Uterus (tissue), 4 donors: Measurements from ENCODE around the gene MID1. TPM values are rescaled to one million over a fixed set of nuclear protein-coding genes. Genes with fewer than 3 reads are reported as not detected.

ENCODE experiments used
- DNase-seq, 2 donors: peaks; one replicate each; pipeline ENCODE4 v3.0.0-alpha.2; 2019 to 2020
- H3K27ac ChIP-seq, 2 donors: fragments of 200-600 bp; sonication (generic); 1 replicate in 1 of 2; 2 replicates in 1 of 2; pipeline ENCODE4 v1.5.1; 2016 to 2018
- H3K27me3 ChIP-seq, 2 donors: fragments of 200-600 bp; sonication (generic); one replicate each; pipeline ENCODE4 v1.5.1; 2018 to 2019; ENCODE audit warnings: control low read depth in 1 of 2
- H3K36me3 ChIP-seq, 2 donors: fragments of 200-600 bp; sonication (generic); one replicate each; pipeline ENCODE4 v1.5.1; 2019; ENCODE audit warnings: control low read depth in 1 of 2
- H3K4me1 ChIP-seq, 2 donors: fragments of 200-600 bp; sonication (generic); one replicate each; pipeline ENCODE4 v1.5.1; 2018 to 2019; ENCODE audit warnings: control low read depth in 1 of 2
- H3K4me3 ChIP-seq, 2 donors: fragments of 200-600 bp; sonication (generic); 1 replicate in 1 of 2; 2 replicates in 1 of 2; pipeline ENCODE4 v1.5.1; 2018 to 2019; ENCODE audit warnings: mild to moderate bottlenecking in 1 of 2
- H3K9me3 ChIP-seq, 2 donors: fragments of 200-600 bp; sonication (generic); one replicate each; pipeline ENCODE4 v1.5.1; 2019; ENCODE audit warnings: control low read depth in 1 of 2
- CTCF ChIP-seq, 4 experiments: fragments of 200-600 bp in 2 of 4; fragments of 450-650 bp in 2 of 4; sonication (generic) in 2 of 4; IDR thresholded peaks; one replicate each; pipeline ENCODE4 v1.5.1; 2016 to 2019; ENCODE audit warnings: antibody characterized with exemption in 4 of 4, mild to moderate bottlenecking in 2 of 4, moderate library complexity in 1 of 4
- POLR2A ChIP-seq, 2 donors: fragments of 450-650 bp; IDR thresholded peaks; one replicate each; pipeline ENCODE4 v1.6.1; 2016; ENCODE audit warnings: antibody characterized with exemption in 2 of 2, mild to moderate bottlenecking in 1 of 2, moderate library complexity in 1 of 2
- intact Hi-C: fragments of 100-400 bp; cut with DNase I; formaldehyde crosslinking; loops from one replicate; pipeline ENCODE4 v1.15.1; 2023; ENCODE audit warnings: low total_unique reads
- total RNA-seq, 4 donors: library from RNA; depleted of rRNA in 3 of 4; stranded (reverse); fragments of >200 nt in 3 of 4; gene quantifications; one replicate each; pipeline versions ENCODE4 v1.1.0 to v1.2.4, GENCODE V29; 2014 to 2023
- donor health status: DM: yes; HTN: yes; CAD: no.

MID1 gene
- total RNA-seq, 4 donors from 2014 or later, result 9.1 to 29.2 (median 18.8) TPM

GRCh38 chrX:10450959-10451355 lies 169.4 kb downstream of the MID1 start:
- TF ChIP-seq POLR2A (IDR thresholded peaks at IDR 0.05) (no peak), CTCF (IDR thresholded peaks at IDR 0.05) (no peak)
- Histone ChIP-seq H3K27ac (no peak overlapping the region), H3K4me1 (no peaks in the 10 kb centered on the region), H3K36me3 (no peaks in the 10 kb centered on the region), H3K4me3 (no peak overlapping the region), H3K9me3 (no peaks in the 10 kb centered on the region), H3K27me3 (no peaks in the 10 kb centered on the region)
- DNase-seq, result no peak
- intact Hi-C loops, result no loop called here

GRCh38 chrX:10450229-10450958 lies 170.0 kb downstream of the MID1 start:
- no peaks in the 10 kb centered on the region for H3K9me3 ChIP-seq
- intact Hi-C loops, result no loop called here
- no peak overlapping the region for H3K4me3 ChIP-seq
- DNase-seq, result no peak
- H3K4me1 ChIP-seq, result no peaks in the 10 kb centered on the region
- TF ChIP-seq POLR2A (IDR thresholded peaks at IDR 0.05), result no peak
- no peak for TF ChIP-seq CTCF (IDR thresholded peaks at IDR 0.05)
- H3K27ac ChIP-seq, result no peak overlapping the region
- H3K27me3 ChIP-seq, result no peaks in the 10 kb centered on the region
- no peaks in the 10 kb centered on the region for H3K36me3 ChIP-seq

- intact Hi-C loops, result no loop called here
- no peak for DNase-seq
Measured at GRCh38 chrX:10447564-10448214, 172.7 kb downstream of the MID1 start.

GRCh38 chrX:10444204-10444603 lies 176.2 kb downstream of the MID1 start:
- no peak for DNase-seq
- Histone ChIP-seq H3K9me3 (no peaks in the 10 kb centered on the region), H3K36me3 (no peaks in the 10 kb centered on the region), H3K27ac (no peak overlapping the region), H3K4me3 (no peak overlapping the region), H3K4me1 (no peaks in the 10 kb centered on the region), H3K27me3 (no peaks in the 10 kb centered on the region)
- intact Hi-C loops, result no loop called here
- TF ChIP-seq POLR2A (IDR thresholded peaks at IDR 0.05), result no peak
- no peak for TF ChIP-seq CTCF (IDR thresholded peaks at IDR 0.05)

More at GRCh38 chrX:10447564-10448214, 172.7 kb downstream of the MID1 start:
- H3K36me3 ChIP-seq, result no peaks in the 10 kb centered on the region
- no peak for TF ChIP-seq CTCF (IDR thresholded peaks at IDR 0.05)
- TF ChIP-seq POLR2A (IDR thresholded peaks at IDR 0.05), result no peak
- H3K9me3 ChIP-seq, result no peaks in the 10 kb centered on the region
- H3K27me3 ChIP-seq, result no peaks in the 10 kb centered on the region
- no peaks in the 10 kb centered on the region for H3K4me1 ChIP-seq
- no peak overlapping the region for H3K4me3 ChIP-seq
- no peak overlapping the region for H3K27ac ChIP-seq

- intact Hi-C loops, result no loop called here
- Histone ChIP-seq H3K27ac (no peak overlapping the region), H3K36me3 (no peaks in the 10 kb centered on the region), H3K27me3 (no peaks in the 10 kb centered on the region), H3K4me3 (no peak overlapping the region), H3K4me1 (no peaks in the 10 kb centered on the region), H3K9me3 (no peaks in the 10 kb centered on the region)
- no peak for TF ChIP-seq POLR2A (IDR thresholded peaks at IDR 0.05)
- TF ChIP-seq CTCF (IDR thresholded peaks at IDR 0.05), result no peak
- no peak for DNase-seq
Measured at GRCh38 chrX:10441464-10441863, 178.9 kb downstream of the MID1 start.
